ENCODE results near the gene PIEZO2.

The PIEZO2 gene

DNA sequence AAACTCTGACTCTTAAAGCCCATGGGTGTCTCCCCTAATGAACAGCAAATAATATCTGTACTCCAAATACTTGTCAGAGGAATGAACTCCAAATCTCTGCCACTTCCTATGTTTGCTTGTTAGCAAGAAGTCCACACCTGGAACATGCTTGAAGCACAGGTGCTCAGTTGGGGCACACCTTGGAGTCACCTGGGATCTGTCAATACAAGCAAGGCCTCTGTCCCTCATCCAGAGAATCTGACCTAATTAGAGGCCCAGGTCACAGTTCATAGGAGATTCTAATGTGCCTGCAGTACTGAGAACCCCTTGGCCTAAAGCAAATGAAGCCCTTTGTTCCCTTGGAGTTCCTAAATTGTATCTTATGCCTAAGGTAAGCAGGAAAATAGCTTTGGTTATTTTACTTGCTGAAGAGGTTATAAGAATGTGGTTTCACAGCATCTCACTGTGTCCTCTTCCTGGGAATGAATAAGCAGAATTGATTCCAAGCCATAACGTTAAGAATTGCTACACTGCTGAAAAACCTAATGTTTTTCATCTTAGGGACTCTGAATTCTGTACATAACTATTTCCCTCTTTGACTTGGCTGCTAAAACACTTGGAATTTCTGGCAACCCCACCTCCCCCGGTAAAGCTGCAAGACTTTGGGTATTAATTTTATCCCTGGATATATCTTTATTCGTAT, 113.4 kb downstream of the PIEZO2 start:
- no peaks in the 10 kb centered on the region for H3K4me1 ChIP-seq
- H3K27ac ChIP-seq = no peak overlapping the region
- no peaks in the 10 kb centered on the region for H4K20me1 ChIP-seq
- H3K4me3 ChIP-seq = no peak overlapping the region
- TF ChIP-seq Cebpa-rat (IDR thresholded peaks at IDR 0.05) = no peak
- no peak overlapping the region for H3K4me2 ChIP-seq
- no peaks in the 10 kb centered on the region for H3K9me3 ChIP-seq
- no peaks in the 10 kb centered on the region for H3K27me3 ChIP-seq
- no peak overlapping the region for H3K9ac ChIP-seq
- no peaks in the 10 kb centered on the region for H3K36me3 ChIP-seq

DNA sequence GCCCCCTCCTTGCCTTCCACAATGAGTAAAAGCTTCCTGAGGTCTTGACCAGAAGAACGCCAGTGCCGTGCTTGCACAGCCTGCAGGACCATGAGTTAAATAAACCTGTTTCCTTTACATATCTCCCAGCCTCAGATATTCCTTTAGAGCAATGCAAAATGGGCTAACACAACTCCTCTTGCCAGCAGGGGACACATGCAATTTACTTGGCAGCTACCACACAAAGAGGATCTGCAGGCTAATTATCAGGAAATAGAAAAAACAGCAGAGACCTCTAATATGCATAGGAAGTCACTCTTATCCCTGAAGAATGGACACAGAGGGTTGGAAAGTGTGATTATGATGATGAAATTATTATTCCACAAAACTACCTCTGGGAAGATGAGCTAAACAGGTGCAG, 114.0 kb downstream of the PIEZO2 start:
- no peaks in the 10 kb centered on the region for H3K36me3 ChIP-seq
- H3K27ac ChIP-seq = no peak overlapping the region
- H3K4me2 ChIP-seq = no peak overlapping the region
- H3K9ac ChIP-seq = no peak overlapping the region
- no peaks in the 10 kb centered on the region for H3K27me3 ChIP-seq
- no peak overlapping the region for H3K4me3 ChIP-seq
- no peaks in the 10 kb centered on the region for H3K9me3 ChIP-seq
- no peak for TF ChIP-seq Cebpa-rat (IDR thresholded peaks at IDR 0.05)
- H4K20me1 ChIP-seq = no peaks in the 10 kb centered on the region
- no peaks in the 10 kb centered on the region for H3K4me1 ChIP-seq

DNA sequence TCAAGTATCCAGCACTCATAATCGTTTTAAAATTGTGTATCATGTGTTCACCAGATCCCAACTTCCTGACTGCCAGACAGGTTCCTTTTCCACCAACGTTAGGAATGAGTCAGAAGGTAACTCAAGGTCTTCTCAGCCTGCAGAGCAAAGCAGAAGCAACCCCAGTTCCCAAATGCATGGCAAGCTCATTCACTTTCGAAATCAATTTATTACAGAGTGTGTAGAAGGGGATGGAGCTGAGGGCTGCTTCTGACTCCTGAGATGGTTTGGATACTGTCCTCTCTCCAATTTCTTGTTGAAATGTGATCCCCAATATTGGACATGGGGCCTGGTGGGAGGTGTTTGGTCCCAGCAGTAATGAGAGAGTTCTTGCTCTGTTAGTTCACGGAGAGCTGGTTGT, 114.5 kb downstream of the PIEZO2 start:
- H3K9ac ChIP-seq = no peak overlapping the region
- no peak overlapping the region for H3K4me2 ChIP-seq
- H3K36me3 ChIP-seq = no peaks in the 10 kb centered on the region
- no peaks in the 10 kb centered on the region for H4K20me1 ChIP-seq
- TF ChIP-seq Cebpa-rat (IDR thresholded peaks at IDR 0.05) = no peak
- H3K4me1 ChIP-seq = no peaks in the 10 kb centered on the region
- no peaks in the 10 kb centered on the region for H3K9me3 ChIP-seq
- H3K27ac ChIP-seq = no peak overlapping the region
- no peak overlapping the region for H3K4me3 ChIP-seq
- no peaks in the 10 kb centered on the region for H3K27me3 ChIP-seq

DNA sequence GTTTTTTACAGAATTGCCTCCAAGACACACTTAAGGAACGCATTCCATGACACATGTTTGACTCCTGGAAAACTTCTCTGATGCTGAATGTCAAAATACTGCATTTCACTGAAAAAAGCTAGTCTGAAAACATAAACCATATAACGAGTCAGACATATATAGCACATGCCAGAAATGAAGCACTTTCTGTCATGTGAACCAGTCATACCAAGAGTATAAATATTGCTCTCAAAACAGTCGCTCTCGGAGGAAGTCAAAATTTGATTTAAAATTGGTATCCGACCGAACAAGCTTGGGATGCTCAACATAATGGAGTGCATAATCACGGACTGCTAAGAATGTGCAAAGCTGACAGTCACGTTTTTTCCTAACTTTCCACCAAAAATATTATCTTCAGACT, 115.9 kb downstream of the PIEZO2 start:
- H3K9me3 ChIP-seq = no peaks in the 10 kb centered on the region
- no peak overlapping the region for H3K9ac ChIP-seq
- no peak overlapping the region for H3K4me2 ChIP-seq
- H3K36me3 ChIP-seq = no peaks in the 10 kb centered on the region
- no peaks in the 10 kb centered on the region for H3K4me1 ChIP-seq
- H3K4me3 ChIP-seq = no peak overlapping the region
- H3K27me3 ChIP-seq = no peaks in the 10 kb centered on the region
- no peaks in the 10 kb centered on the region for H4K20me1 ChIP-seq
- no peak overlapping the region for H3K27ac ChIP-seq
- TF ChIP-seq Cebpa-rat (IDR thresholded peaks at IDR 0.05) = no peak

DNA sequence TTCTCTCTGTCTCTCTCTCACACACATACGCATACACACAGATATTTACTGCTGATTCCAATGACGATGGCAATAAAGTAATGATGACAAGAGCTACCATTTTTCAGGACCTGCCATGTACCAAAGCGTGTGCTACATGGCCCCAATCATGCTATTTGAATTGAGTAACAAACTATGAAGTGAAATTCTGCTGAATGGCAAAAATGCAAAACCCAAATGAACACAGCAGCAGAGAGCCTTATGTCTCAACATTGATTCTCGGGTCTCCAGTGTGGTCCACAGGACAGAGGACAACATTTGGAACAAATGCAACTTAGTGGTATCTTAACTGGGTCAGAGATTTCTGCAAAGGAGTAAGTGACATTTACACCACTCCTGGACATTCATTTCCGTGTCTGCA, 117.4 kb downstream of the PIEZO2 start:
- H3K27me3 ChIP-seq = no peaks in the 10 kb centered on the region
- H3K4me3 ChIP-seq = no peak overlapping the region
- TF ChIP-seq Cebpa-rat (IDR thresholded peaks at IDR 0.05) = no peak
- no peak overlapping the region for H3K9ac ChIP-seq
- no peaks in the 10 kb centered on the region for H4K20me1 ChIP-seq
- H3K4me1 ChIP-seq = no peaks in the 10 kb centered on the region
- no peak overlapping the region for H3K27ac ChIP-seq
- H3K4me2 ChIP-seq = no peak overlapping the region
- no peaks in the 10 kb centered on the region for H3K9me3 ChIP-seq
- no peaks in the 10 kb centered on the region for H3K36me3 ChIP-seq

DNA sequence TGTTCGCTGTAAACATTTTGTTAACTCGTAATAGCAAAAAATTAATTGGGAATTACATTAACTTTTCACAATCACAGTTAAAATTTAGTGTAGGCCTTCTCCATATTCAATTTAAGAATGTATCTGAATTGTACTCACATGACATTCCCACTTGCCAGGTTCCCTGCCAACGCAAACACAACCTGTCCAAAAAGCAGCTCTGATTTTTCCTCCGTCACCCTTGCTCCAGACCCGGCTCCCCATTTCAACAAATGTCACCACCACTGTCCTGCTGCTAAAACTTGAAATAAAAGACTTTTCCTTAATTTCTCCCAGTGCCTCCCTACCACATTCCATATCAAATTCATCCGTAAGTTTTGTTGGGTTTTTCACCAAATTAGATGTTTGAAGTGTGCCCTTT, 120.3 kb downstream of the PIEZO2 start:
- Histone ChIP-seq H3K27me3 (no peaks in the 10 kb centered on the region), H4K20me1 (no peaks in the 10 kb centered on the region), H3K4me2 (no peak overlapping the region), H3K4me1 (peaks cover 9% of the 10 kb centered on the region), H3K36me3 (no peaks in the 10 kb centered on the region), H3K27ac (no peak overlapping the region), H3K9ac (no peak overlapping the region), H3K4me3 (no peak overlapping the region), H3K9me3 (0 out of 2 replicates have a peak, but pooled peaks cover under 1% of the 10 kb centered on the region)
- no peak for TF ChIP-seq Cebpa-rat (IDR thresholded peaks at IDR 0.05)

DNA sequence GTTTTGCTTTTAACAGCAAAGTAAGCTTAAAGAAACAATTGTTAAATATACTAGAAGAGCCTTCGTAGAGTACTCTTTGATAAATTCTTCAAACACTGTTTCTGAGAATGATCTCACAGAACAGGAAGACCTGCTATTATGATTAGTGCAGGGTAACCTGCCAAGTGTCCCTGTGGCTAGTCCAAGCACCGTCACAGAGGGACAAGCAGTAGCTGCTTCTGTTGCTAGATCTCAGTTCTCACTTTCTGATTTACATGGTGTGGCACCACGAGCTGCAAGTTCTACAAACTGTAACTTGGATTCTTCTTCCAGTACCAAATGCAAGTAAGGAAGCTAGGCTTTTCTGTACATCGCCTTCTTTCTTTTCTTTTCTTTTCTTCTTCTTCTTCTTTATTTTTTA, 121.5 kb downstream of the PIEZO2 start:
- no peak overlapping the region for H3K9ac ChIP-seq
- H3K9me3 ChIP-seq = peaks cover 6% of the 10 kb centered on the region; the same call in 1 of the 2 replicates
- H3K4me2 ChIP-seq = no peak overlapping the region

DNA sequence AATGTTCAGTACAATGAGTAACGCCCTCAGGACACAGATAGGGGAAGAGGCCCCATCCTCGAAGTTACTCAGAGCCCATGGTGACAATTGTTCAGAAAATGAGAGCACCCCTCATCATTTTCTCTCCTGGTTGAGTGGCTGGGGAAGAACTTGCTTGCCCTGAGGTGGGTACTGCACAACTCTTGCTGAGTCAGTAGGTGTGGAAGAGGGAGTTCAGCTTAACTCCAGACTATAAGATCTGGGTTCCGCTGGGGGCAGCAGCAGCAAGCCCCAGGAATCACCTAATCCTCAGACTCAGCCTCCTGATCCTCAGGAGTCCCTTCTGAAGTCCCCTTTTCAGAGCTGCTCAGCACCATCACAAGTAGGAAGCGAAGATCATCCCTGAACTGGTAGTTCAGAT, 123.7 kb downstream of the PIEZO2 start:
- no peak overlapping the region for H3K4me3 ChIP-seq
- TF ChIP-seq Cebpa-rat (IDR thresholded peaks at IDR 0.05) = no peak
- no peaks in the 10 kb centered on the region for H3K36me3 ChIP-seq
- H3K9ac ChIP-seq = no peak overlapping the region
- H3K9me3 ChIP-seq = peaks cover 6% of the 10 kb centered on the region; the same call in 1 of the 2 replicates
- H3K4me1 ChIP-seq = peaks cover 9% of the 10 kb centered on the region
- no peak overlapping the region for H3K27ac ChIP-seq
- no peaks in the 10 kb centered on the region for H4K20me1 ChIP-seq
- H3K27me3 ChIP-seq = no peaks in the 10 kb centered on the region
- no peak overlapping the region for H3K4me2 ChIP-seq

More for the DNA sequence above, 121.5 kb downstream of the PIEZO2 start:
- Histone ChIP-seq H3K4me1 (peaks cover 9% of the 10 kb centered on the region), H3K4me3 (no peak overlapping the region), H4K20me1 (no peaks in the 10 kb centered on the region), H3K36me3 (no peaks in the 10 kb centered on the region), H3K27me3 (no peaks in the 10 kb centered on the region), H3K27ac (no peak overlapping the region)
- TF ChIP-seq Cebpa-rat (IDR thresholded peaks at IDR 0.05) = no peak

DNA sequence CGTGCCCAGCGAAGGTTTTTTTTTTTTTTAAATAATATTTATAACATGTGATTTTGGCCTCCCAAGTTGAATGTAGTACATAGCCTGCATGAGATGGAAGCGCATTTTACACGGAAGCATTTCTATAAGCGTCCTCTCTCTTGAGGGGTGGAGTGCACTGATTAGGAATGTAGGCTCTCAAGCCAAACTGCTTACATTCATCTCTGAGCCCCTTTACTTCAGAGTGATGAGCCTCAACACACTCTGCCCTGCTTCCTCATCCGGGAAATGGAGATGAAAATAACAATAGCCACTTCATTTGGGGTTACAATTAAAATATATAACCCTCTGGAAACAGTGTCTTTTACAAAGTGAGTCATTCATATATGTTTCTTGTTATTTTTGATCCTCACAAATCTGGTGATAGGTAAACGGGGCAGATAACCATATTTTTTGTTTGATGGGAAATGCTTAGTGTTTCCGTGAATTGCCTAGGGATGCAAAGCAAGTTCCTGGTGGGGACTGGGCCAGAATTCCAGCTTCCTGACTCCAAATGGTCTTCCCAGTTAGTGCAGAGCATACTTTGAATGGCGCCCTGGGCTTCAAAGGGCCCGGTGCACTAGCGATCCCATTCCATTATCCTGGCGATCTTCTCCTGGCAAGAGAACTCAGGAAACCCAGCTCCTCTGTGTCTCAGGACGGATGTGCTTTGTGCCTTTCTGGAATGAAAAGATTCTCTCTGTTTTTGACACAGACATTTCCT, 124.3 kb downstream of the PIEZO2 start:
- Histone ChIP-seq H3K4me2 (no peak overlapping the region), H3K4me1 (peaks cover 9% of the 10 kb centered on the region), H3K9ac (no peak overlapping the region), H3K27ac (no peak overlapping the region), H3K27me3 (no peaks in the 10 kb centered on the region), H3K36me3 (no peaks in the 10 kb centered on the region), H4K20me1 (no peaks in the 10 kb centered on the region), H3K9me3 (peaks cover 6% of the 10 kb centered on the region; the same call in 1 of the 2 replicates), H3K4me3 (no peak overlapping the region)
- no peak for TF ChIP-seq Cebpa-rat (IDR thresholded peaks at IDR 0.05)

DNA sequence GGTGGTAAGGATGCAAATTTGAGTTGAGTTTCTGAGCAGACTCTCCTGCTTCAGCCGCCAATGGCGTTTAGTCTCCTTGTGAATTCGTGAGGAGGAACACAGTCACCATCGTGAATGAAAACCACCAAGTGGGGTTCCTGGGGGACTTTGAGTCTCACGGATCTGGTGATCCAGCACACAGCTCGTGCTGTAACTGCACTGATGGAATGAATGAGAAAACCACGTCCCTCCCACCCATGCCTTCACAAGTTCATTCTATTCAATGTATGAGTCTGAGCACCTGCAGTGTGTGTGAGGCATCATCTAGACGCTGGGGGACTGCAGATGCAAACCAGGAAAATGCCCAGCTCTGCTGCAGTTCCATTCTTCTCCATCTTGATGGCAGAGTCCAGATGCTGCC, 127.9 kb downstream of the PIEZO2 start:
- Histone ChIP-seq H3K4me2 (no peak overlapping the region), H3K36me3 (no peaks in the 10 kb centered on the region), H3K9ac (no peak overlapping the region), H3K27me3 (no peaks in the 10 kb centered on the region), H3K4me3 (no peak overlapping the region), H3K27ac (no peak overlapping the region), H3K4me1 (peaks cover 4% of the 10 kb centered on the region), H4K20me1 (no peaks in the 10 kb centered on the region), H3K9me3 (peaks cover 6% of the 10 kb centered on the region; the same call in 1 of the 2 replicates)
- TF ChIP-seq Cebpa-rat (IDR thresholded peaks at IDR 0.05) = no peak
